Thyroid gland (tissue), 4 donors: Measurements from ENCODE around the gene ZNF318. TPM values are rescaled to one million over a fixed set of nuclear protein-coding genes. Genes with fewer than 3 reads are reported as not detected.

Source experiments
- DNase-seq, 2 donors: peaks; one replicate each; pipeline ENCODE4 v3.0.0-alpha.2; 2019
- H3K27ac ChIP-seq, 3 donors: fragments of 200-600 bp; sonication (generic); 1 replicate in 2 of 3; 2 replicates in 1 of 3; pipeline ENCODE4 v1.5.1; 2016 to 2019; ENCODE audit warnings: mild to moderate bottlenecking in 1 of 3, moderate library complexity in 1 of 3
- H3K27me3 ChIP-seq: fragments of 200-600 bp; sonication (generic); one replicate; pipeline ENCODE4 v1.5.1; 2019
- H3K36me3 ChIP-seq, 2 donors: fragments of 200-600 bp; sonication (generic); one replicate each; pipeline ENCODE4 v1.5.1; 2016 to 2019
- H3K4me1 ChIP-seq, 2 donors: fragments of 200-600 bp; sonication (generic); one replicate each; pipeline ENCODE4 v1.5.1; 2017 to 2019
- H3K4me3 ChIP-seq, 3 donors: fragments of 200-600 bp; sonication (generic); replicated peaks in 1 of 3; 1 replicate in 2 of 3; 2 replicates in 1 of 3; pipeline ENCODE4 v1.5.1; 2016; ENCODE audit warnings: mild to moderate bottlenecking in 1 of 3
- H3K9me3 ChIP-seq: fragments of 200-600 bp; sonication (generic); one replicate; pipeline ENCODE4 v1.5.1; 2017
- POLR2A ChIP-seq, 2 donors: fragments of 450-650 bp; IDR thresholded peaks; one replicate each; pipeline ENCODE4 v1.6.1; 2017; ENCODE audit warnings: antibody characterized with exemption in 2 of 2, mild to moderate bottlenecking in 2 of 2, moderate library complexity in 1 of 2
- WGBS, 2 donors: methylation state at CpG; one replicate each; pipeline ENCODE4 v1.1.5; 2017; 5-methylcytosine and 5-hydroxymethylcytosine counted together
- intact Hi-C: fragments of 100-400 bp; cut with DNase I; formaldehyde crosslinking; loops from one replicate; pipeline ENCODE4 v1.15.1; 2023
- total RNA-seq, 4 donors: library from RNA; depleted of rRNA; stranded (reverse); fragments of >200 nt; gene quantifications; one replicate each; pipeline ENCODE4 v1.2.3, GENCODE V29; 2016
- TF ChIP-seq, protein P1 (sequence below), 6 experiments: fragments of 200-600 bp in 3 of 6; fragments of 450-650 bp in 3 of 6; sonication (generic) in 3 of 6; IDR thresholded peaks; one replicate each; pipeline ENCODE4 v1.5.1; 2016 to 2019; ENCODE audit warnings: antibody characterized with exemption in 6 of 6, mild to moderate bottlenecking in 2 of 6, inconsistent platforms in 1 of 6, moderate library complexity in 1 of 6

Gene ZNF318
- total RNA-seq, 4 donors from 2014 or later, result 32.4 to 84.6 (median 37.5) TPM

DNA sequence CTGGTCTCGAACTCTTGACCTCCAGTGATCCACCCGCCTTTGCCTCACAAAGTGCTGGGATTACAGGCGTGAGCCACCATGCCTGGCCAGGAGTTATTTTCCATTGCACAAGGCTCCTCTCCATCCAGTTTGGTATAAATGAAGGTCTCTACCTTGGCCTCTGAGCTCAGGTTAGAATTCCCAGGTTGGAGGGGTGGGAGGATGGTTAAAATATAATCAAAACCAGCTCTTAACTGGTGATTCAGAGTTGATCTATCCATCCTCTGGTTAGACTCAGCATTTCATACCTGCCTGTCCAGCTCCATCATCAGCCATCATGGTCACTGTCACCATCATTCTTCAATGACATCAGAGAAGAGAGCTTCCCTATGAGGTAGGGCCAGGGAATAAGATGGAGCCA, 74.0 kb downstream of the ZNF318 start:
- no peak for DNase-seq
- intact Hi-C loops, result no loop called here
- no peaks in the 10 kb centered on the region for H3K4me1 ChIP-seq
- H3K9me3 ChIP-seq, result no peaks in the 10 kb centered on the region
- WGBS, 2 donors, result 89 to 100% methylated on average over 3 of the region's 3 CpGs
- H3K36me3 ChIP-seq, result no peaks in the 10 kb centered on the region
- no peak overlapping the region for H3K27ac ChIP-seq
- H3K27me3 ChIP-seq, result no peaks in the 10 kb centered on the region
- TF ChIP-seq, protein P1, sequence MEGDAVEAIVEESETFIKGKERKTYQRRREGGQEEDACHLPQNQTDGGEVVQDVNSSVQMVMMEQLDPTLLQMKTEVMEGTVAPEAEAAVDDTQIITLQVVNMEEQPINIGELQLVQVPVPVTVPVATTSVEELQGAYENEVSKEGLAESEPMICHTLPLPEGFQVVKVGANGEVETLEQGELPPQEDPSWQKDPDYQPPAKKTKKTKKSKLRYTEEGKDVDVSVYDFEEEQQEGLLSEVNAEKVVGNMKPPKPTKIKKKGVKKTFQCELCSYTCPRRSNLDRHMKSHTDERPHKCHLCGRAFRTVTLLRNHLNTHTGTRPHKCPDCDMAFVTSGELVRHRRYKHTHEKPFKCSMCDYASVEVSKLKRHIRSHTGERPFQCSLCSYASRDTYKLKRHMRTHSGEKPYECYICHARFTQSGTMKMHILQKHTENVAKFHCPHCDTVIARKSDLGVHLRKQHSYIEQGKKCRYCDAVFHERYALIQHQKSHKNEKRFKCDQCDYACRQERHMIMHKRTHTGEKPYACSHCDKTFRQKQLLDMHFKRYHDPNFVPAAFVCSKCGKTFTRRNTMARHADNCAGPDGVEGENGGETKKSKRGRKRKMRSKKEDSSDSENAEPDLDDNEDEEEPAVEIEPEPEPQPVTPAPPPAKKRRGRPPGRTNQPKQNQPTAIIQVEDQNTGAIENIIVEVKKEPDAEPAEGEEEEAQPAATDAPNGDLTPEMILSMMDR (IDR thresholded peaks at IDR 0.05), result no peak
- no peak for TF ChIP-seq POLR2A (IDR thresholded peaks at IDR 0.05)
- no peak overlapping the region for H3K4me3 ChIP-seq

DNA sequence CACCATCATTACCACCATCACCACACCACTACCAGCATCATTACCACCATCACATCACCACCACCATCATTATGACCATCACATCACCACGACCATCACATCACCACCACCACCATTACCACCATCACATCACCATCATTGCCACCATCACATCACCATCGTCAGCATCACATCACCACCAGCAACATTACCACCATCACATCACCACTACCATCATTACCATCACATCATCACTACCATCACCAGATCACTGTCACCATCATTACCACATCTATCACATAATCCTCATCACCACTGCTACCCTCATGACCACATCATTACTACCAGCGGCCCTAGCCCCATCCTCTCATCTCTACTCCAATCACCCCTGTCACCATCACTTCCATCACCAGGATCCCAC, 74.9 kb downstream of the ZNF318 start:
- TF ChIP-seq POLR2A (IDR thresholded peaks at IDR 0.05), result no peak
- TF ChIP-seq, protein P1 (IDR thresholded peaks at IDR 0.05), result no peak
- DNase-seq, result no peak
- intact Hi-C loops, result no loop called here
- 85 to 87% methylated on average over 3 of the region's 3 CpGs for WGBS, 2 donors
- no peaks in the 10 kb centered on the region for H3K27me3 ChIP-seq
- no peaks in the 10 kb centered on the region for H3K9me3 ChIP-seq
- no peak overlapping the region for H3K27ac ChIP-seq
- H3K4me1 ChIP-seq, result no peaks in the 10 kb centered on the region
- H3K4me3 ChIP-seq, result no peak overlapping the region
- no peaks in the 10 kb centered on the region for H3K36me3 ChIP-seq

DNA sequence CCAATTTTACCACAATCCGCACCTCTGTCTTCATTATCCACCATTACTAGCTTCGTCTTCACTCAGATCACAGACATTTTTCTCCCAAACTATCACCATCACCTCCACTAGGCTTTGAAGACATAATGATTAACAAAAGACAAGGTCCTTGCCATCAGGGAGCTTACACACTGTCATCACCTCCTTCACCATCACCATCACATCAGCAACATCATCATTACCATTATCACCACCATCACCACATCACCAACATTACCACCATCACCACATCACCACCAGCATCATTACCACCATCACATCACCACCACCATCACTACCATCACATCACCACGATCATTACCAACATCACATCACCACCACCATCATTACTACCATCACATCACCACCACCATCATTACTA, 75.7 kb downstream of the ZNF318 start:
- no peak for DNase-seq
- H3K9me3 ChIP-seq, result no peaks in the 10 kb centered on the region
- no peaks in the 10 kb centered on the region for H3K27me3 ChIP-seq
- H3K4me1 ChIP-seq, result no peaks in the 10 kb centered on the region
- H3K36me3 ChIP-seq, result no peaks in the 10 kb centered on the region
- H3K27ac ChIP-seq, result no peak overlapping the region
- 93 to 96% methylated on average over 3 of the region's 3 CpGs for WGBS, 2 donors
- intact Hi-C loops, result no loop called here
- TF ChIP-seq POLR2A (IDR thresholded peaks at IDR 0.05), result no peak
- H3K4me3 ChIP-seq, result no peak overlapping the region

DNA sequence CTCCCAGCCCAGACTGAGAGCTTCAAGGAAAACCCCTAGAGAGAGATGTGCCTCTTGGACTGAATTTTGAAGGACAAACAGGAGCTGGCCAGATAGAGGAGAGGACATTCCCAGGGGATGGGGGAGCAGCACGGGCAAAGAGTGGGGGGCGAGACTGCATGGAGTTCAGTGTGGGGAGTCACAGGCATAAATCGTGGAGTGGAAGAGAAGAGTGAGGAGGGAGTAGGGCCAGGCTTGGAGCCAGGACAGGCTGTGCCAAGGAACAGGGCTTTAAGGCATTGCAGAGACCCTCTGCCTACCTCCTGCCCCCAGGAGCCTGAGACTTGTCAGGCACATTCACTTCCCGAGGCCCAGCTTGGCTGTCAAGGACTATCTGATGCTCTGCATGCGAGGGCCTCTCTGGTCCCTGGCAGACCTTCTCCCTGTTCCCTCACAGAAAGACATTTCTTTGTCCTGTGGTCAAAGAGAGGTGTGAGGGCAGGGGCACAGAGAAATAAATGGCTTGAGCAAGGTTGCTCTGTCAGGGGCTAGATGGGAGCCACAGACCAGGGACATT, 76.6 kb downstream of the ZNF318 start:
- TF ChIP-seq POLR2A (IDR thresholded peaks at IDR 0.05), result no peak
- TF ChIP-seq, protein P1 (IDR thresholded peaks at IDR 0.05), result no peak
- 73% methylated on average over 5 of the region's 5 CpGs for WGBS, 2 donors
- no peak for DNase-seq
- no peak overlapping the region for H3K4me3 ChIP-seq
- intact Hi-C loops, result no loop called here
- no peak overlapping the region for H3K27ac ChIP-seq
- H3K4me1 ChIP-seq, result no peaks in the 10 kb centered on the region
- H3K27me3 ChIP-seq, result no peaks in the 10 kb centered on the region
- H3K9me3 ChIP-seq, result no peaks in the 10 kb centered on the region
- no peaks in the 10 kb centered on the region for H3K36me3 ChIP-seq

DNA sequence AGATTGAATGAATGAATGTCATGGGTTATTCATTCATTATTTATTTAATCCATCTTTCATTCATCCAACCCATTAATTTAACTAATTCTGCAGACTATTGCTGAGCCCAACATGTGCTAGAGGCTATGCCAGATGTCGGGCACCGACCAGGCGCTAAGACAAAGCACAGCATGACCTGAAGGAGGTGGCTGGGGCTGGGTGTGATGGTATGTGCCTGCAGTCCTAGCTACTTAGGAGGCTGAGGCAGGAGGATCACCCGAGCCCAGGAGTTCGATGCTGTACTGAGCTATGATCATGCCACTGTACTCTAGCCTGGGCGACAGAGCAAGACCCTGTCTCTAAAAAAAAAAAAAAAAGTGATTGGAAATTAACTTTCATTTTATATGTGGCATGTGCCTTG, 77.1 kb downstream of the ZNF318 start:
- WGBS, 2 donors, result 91% methylated on average over 6 of the region's 6 CpGs
- intact Hi-C loops, result no loop called here
- no peak for TF ChIP-seq POLR2A (IDR thresholded peaks at IDR 0.05)
- TF ChIP-seq, protein P1 (IDR thresholded peaks at IDR 0.05), result no peak
- H3K4me1 ChIP-seq, result no peaks in the 10 kb centered on the region
- H3K36me3 ChIP-seq, result no peaks in the 10 kb centered on the region
- no peak overlapping the region for H3K27ac ChIP-seq
- no peak overlapping the region for H3K4me3 ChIP-seq
- H3K9me3 ChIP-seq, result no peaks in the 10 kb centered on the region
- H3K27me3 ChIP-seq, result no peaks in the 10 kb centered on the region
- no peak for DNase-seq

DNA sequence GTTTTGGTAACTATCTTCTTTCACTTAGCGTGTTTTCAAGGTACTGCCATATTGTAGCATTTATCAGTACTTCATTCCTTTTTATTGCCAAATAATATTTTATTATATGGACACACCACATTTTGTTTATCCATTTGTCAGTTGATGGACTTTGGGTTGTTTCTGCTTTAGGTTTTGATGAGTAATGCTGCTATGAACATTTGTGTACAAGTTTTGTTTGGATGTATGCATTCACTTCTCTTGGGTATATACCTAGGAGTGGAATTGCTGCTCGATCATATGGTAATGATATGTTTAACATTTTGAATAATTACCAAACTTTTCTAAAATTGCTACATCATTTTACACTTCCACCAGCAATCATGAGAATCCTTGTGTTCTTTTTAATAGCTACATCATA, 77.7 kb downstream of the ZNF318 start:
- no peak overlapping the region for H3K27ac ChIP-seq
- no peaks in the 10 kb centered on the region for H3K36me3 ChIP-seq
- H3K4me3 ChIP-seq, result no peak overlapping the region
- DNase-seq, result no peak
- no peaks in the 10 kb centered on the region for H3K27me3 ChIP-seq
- intact Hi-C loops, result no loop called here
- 94 to 98% methylated on average over 2 of the region's 2 CpGs for WGBS, 2 donors
- no peak for TF ChIP-seq POLR2A (IDR thresholded peaks at IDR 0.05)
- TF ChIP-seq, protein P1 (IDR thresholded peaks at IDR 0.05), result no peak
- H3K4me1 ChIP-seq, result no peaks in the 10 kb centered on the region
- no peaks in the 10 kb centered on the region for H3K9me3 ChIP-seq
